Measurements from ENCODE around the gene SEZ6L2.

- TF ChIP-seq ZSCAN21 (CRISPR knock-in tag; IDR thresholded peaks at IDR 0.05; ENCODE audit: borderline replicate concordance) (no peak), MED8 (CRISPR knock-in tag; IDR thresholded peaks at IDR 0.05; ENCODE audit: insufficient replicate concordance) (no peak), E2F5 (CRISPR knock-in tag; conservative IDR thresholded peaks at IDR 0.05) (no peak), ZNF24 (IDR thresholded peaks at IDR 0.05) (no peak), CBFB (CRISPR knock-in tag; IDR thresholded peaks at IDR 0.05) (no peak), POLR2AphosphoS5 (IDR thresholded peaks at IDR 0.05; ENCODE audit: low read depth, low read length) (no peak), DPF2 (CRISPR knock-in tag; IDR thresholded peaks at IDR 0.05; ENCODE audit: borderline replicate concordance, low read depth) (no peak)
Observed at GRCh38 chr16:29850998-29851397, 48.4 kb downstream of the SEZ6L2 start.

All from HepG2 (cell line).